H1 (cell line): ENCODE measurements around the gene KIF23. TPM values are rescaled to one million over a fixed set of nuclear protein-coding genes. Genes with fewer than 3 reads are reported as not detected.

Experiments used
- CTCF ChIA-PET: fragments of 300-600 bp; sonication (Branson Sonifier 250); formaldehyde crosslinking; loops from one replicate; lab custom pipeline; 2021; ENCODE audit not compliant: partially characterized antibody; lab: Charles Lee
- POLR2A ChIA-PET: fragments of 300-600 bp; sonication (Branson Sonifier 250); formaldehyde crosslinking; loops from one replicate; lab custom pipeline; 2021; ENCODE audit warnings: inconsistent platforms; ENCODE audit not compliant: partially characterized antibody; lab: Charles Lee
- DNase-seq, 2 experiments: peaks; one replicate each; pipeline versions ENCODE4 v3.0.0 to v3.0.0-alpha.2; 2010 to 2022; ENCODE audit warnings: low spot score in 2 of 2, low read depth in 1 of 2, mixed read lengths in 1 of 2
- FAIRE-seq: peaks from 2 replicates; lab custom pipeline; 2011; peaks lifted over from hg19 to GRCh38; lab: Jason Lieb, UNC
- H2AFZ ChIP-seq: 2 replicates; pipeline ENCODE4 v1.8.1; 2012; ENCODE audit warnings: low read length, inconsistent platforms
- H2AK5ac ChIP-seq: 2 replicates; pipeline ENCODE4 v1.6.1; 2013; ENCODE audit warnings: low read depth, low read length
- H2BK120ac ChIP-seq: replicated peaks from 2 replicates; pipeline ENCODE3; 2013; ENCODE audit warnings: low read depth, low read length, inconsistent platforms
- H2BK12ac ChIP-seq: 2 replicates; pipeline ENCODE4 v1.6.1; 2013; ENCODE audit warnings: low read depth, low read length
- H2BK15ac ChIP-seq: 2 replicates; pipeline ENCODE4 v1.6.1; 2013; ENCODE audit warnings: low read length
- H2BK20ac ChIP-seq: 2 replicates; pipeline ENCODE4 v1.6.1; 2013; ENCODE audit warnings: low read length
- H2BK5ac ChIP-seq: 2 replicates; pipeline ENCODE4 v1.6.1; 2013; ENCODE audit warnings: low read depth, low read length
- H3K14ac ChIP-seq: 2 replicates; pipeline ENCODE4 v1.6.1; 2013; ENCODE audit warnings: inconsistent platforms; ENCODE audit not compliant: insufficient read length
- H3K18ac ChIP-seq: 2 replicates; pipeline ENCODE4 v1.6.1; 2013; ENCODE audit warnings: low read length; ENCODE audit errors: extremely low read depth
- H3K23ac ChIP-seq: 2 replicates; pipeline ENCODE4 v1.6.1; 2013; ENCODE audit warnings: inconsistent platforms; ENCODE audit not compliant: insufficient read length
- H3K23me2 ChIP-seq: 2 replicates; pipeline ENCODE4 v1.6.1; 2013; ENCODE audit warnings: low read depth, low read length
- H3K27ac ChIP-seq: 2 replicates; pipeline ENCODE4 v1.6.1; 2011; ENCODE audit warnings: low read depth, low read length, inconsistent platforms
- H3K27me3 ChIP-seq, 4 experiments: replicated peaks in 1 of 4; 1 replicate in 1 of 4; 2 replicates in 3 of 4; pipeline versions ENCODE4 v1.6.1 to v1.8.1; 2011 to 2013; ENCODE audit warnings: low read length in 3 of 4, mild to moderate bottlenecking in 3 of 4, inconsistent platforms in 2 of 4, mixed read lengths in 2 of 4, moderate library complexity in 1 of 4; ENCODE audit not compliant: control insufficient read depth in 3 of 4, insufficient read depth in 3 of 4; ENCODE audit errors: extremely low read depth in 1 of 4
- H3K36me3 ChIP-seq, 4 experiments: 2 replicates each; pipeline versions ENCODE4 v1.6.1 to v1.8.1; 2011 to 2013; ENCODE audit warnings: mild to moderate bottlenecking in 4 of 4, low read length in 3 of 4, moderate library complexity in 2 of 4, control low read depth in 1 of 4, inconsistent platforms in 1 of 4; ENCODE audit not compliant: insufficient read depth in 4 of 4, control insufficient read depth in 2 of 4
- H3K4ac ChIP-seq: replicated peaks from 2 replicates; pipeline ENCODE3; 2013; ENCODE audit warnings: low read length, low read depth, mixed read lengths, inconsistent platforms; ENCODE audit not compliant: insufficient read length
- H3K4me1 ChIP-seq, 4 experiments: replicated peaks in 1 of 4; 1 replicate in 1 of 4; 2 replicates in 3 of 4; pipeline versions ENCODE4 v1.6.1 to v1.8.1; 2011 to 2013; ENCODE audit warnings: low read length in 3 of 4, inconsistent platforms in 2 of 4, mixed read lengths in 1 of 4; ENCODE audit not compliant: insufficient read depth in 4 of 4, control insufficient read depth in 3 of 4
- H3K4me2 ChIP-seq, 2 experiments: 2 replicates each; pipeline versions ENCODE4 v1.6.1 to v1.8.1; 2011 to 2013; ENCODE audit warnings: low read depth in 2 of 2, low read length in 2 of 2, control low read depth in 1 of 2, inconsistent platforms in 1 of 2, mild to moderate bottlenecking in 1 of 2; ENCODE audit not compliant: insufficient read depth in 1 of 2
- H3K4me3 ChIP-seq, 4 experiments: fragments of 200-600, 300-600 bp in 1 of 4; sonication (generic), shearing (Covaris generic), sonication (Bioruptor Twin) in 1 of 4; 2 replicates each; pipeline versions ENCODE4 v1.5.1 to v1.8.1; 2011 to 2016; ENCODE audit warnings: low read length in 4 of 4, low read depth in 3 of 4, control low read depth in 2 of 4, inconsistent platforms in 2 of 4, mild to moderate bottlenecking in 2 of 4, mixed read lengths in 1 of 4, moderate library complexity in 1 of 4; ENCODE audit not compliant: insufficient read depth in 2 of 4; ENCODE audit errors: extremely low read depth in 1 of 4
- H3K56ac ChIP-seq: replicated peaks from 2 replicates; pipeline ENCODE3; 2013; ENCODE audit warnings: low read depth, mild to moderate bottlenecking, mixed read lengths, low read length, inconsistent platforms; ENCODE audit not compliant: insufficient read length
- H3K79me1 ChIP-seq: 2 replicates; pipeline ENCODE4 v1.6.1; 2013; ENCODE audit warnings: low read depth, low read length, control low read depth
- H3K79me2 ChIP-seq, 2 experiments: 2 replicates each; pipeline versions ENCODE4 v1.6.1 to v1.8.1; 2012 to 2013; ENCODE audit warnings: low read length in 2 of 2, mild to moderate bottlenecking in 2 of 2, inconsistent platforms in 1 of 2; ENCODE audit not compliant: insufficient read depth in 2 of 2, control insufficient read depth in 1 of 2
- H3K9ac ChIP-seq, 4 experiments: replicated peaks in 1 of 4; 1 replicate in 1 of 4; 2 replicates in 3 of 4; pipeline versions ENCODE4 v1.6.1 to v1.8.1; 2011 to 2013; ENCODE audit warnings: low read depth in 3 of 4, low read length in 3 of 4, control low read depth in 2 of 4, mild to moderate bottlenecking in 2 of 4, moderate library complexity in 2 of 4, inconsistent platforms in 1 of 4; ENCODE audit errors: extremely low read depth in 1 of 4
- H3K9me3 ChIP-seq, 2 experiments: 2 replicates each; pipeline versions ENCODE4 v1.6.1 to v1.8.1; 2012 to 2013; ENCODE audit warnings: mild to moderate bottlenecking in 2 of 2, moderate library complexity in 2 of 2, control low read depth in 1 of 2, inconsistent platforms in 1 of 2, low read depth in 1 of 2, low read length in 1 of 2, mixed read lengths in 1 of 2; ENCODE audit not compliant: insufficient read depth in 2 of 2
- H4K20me1 ChIP-seq, 2 experiments: replicated peaks in 1 of 2; 2 replicates each; pipeline versions ENCODE3 to v1.8.1; 2011 to 2013; ENCODE audit warnings: inconsistent platforms in 2 of 2, low read length in 2 of 2, mild to moderate bottlenecking in 1 of 2; ENCODE audit not compliant: insufficient read depth in 2 of 2, control insufficient read depth in 1 of 2
- H4K5ac ChIP-seq: 2 replicates; pipeline ENCODE4 v1.6.1; 2013; ENCODE audit warnings: low read length, low read depth, mixed read lengths, inconsistent platforms; ENCODE audit not compliant: insufficient read length
- H4K8ac ChIP-seq: 2 replicates; pipeline ENCODE4 v1.8.0; 2013; ENCODE audit warnings: mild to moderate bottlenecking, moderate library complexity, low read length, inconsistent platforms; ENCODE audit not compliant: insufficient read depth; ENCODE audit errors: extremely low read depth
- H4K91ac ChIP-seq: replicated peaks from 2 replicates; pipeline ENCODE3; 2013; ENCODE audit warnings: low read length, mixed read lengths, inconsistent platforms; ENCODE audit not compliant: insufficient read length
- ATF3 ChIP-seq: IDR thresholded peaks from 2 replicates; pipeline ENCODE4 v1.6.1; 2011; ENCODE audit warnings: low read depth, mild to moderate bottlenecking, low read length; ENCODE audit not compliant: insufficient read depth
- BRCA1 ChIP-seq: IDR thresholded peaks from 2 replicates; pipeline ENCODE4 v1.6.1; 2012; ENCODE audit warnings: low read depth, low read length, improper control_type of control experiment
- CEBPB ChIP-seq: IDR thresholded peaks from 2 replicates; pipeline ENCODE4 v1.6.1; 2012; ENCODE audit warnings: low read depth, low read length
- CTBP2 ChIP-seq: IDR thresholded peaks from 2 replicates; pipeline ENCODE4 v1.7.0; 2011; ENCODE audit warnings: borderline replicate concordance, mild to moderate bottlenecking, moderate library complexity, mixed read lengths, low read length; ENCODE audit not compliant: insufficient read depth, insufficient read length
- EP300 ChIP-seq, 2 experiments: IDR thresholded peaks; 1 replicate in 1 of 2; 2 replicates in 1 of 2; pipeline ENCODE4 v1.6.1; 2011 to 2012; ENCODE audit warnings: low read depth in 2 of 2, low read length in 2 of 2, mild to moderate bottlenecking in 2 of 2, borderline replicate concordance in 1 of 2, inconsistent platforms in 1 of 2, moderate library complexity in 1 of 2
- JUN ChIP-seq: IDR thresholded peaks from 2 replicates; pipeline ENCODE4 v1.6.1; 2011; ENCODE audit warnings: low read depth, mild to moderate bottlenecking, improper control_type of control experiment, low read length
- KDM1A ChIP-seq: fragments of 200-600, 300-600 bp; sonication (generic); IDR thresholded peaks from 2 replicates; pipeline ENCODE4 v1.7.1; 2016; ENCODE audit warnings: mild to moderate bottlenecking, low read length, borderline replicate concordance
- POLR2A ChIP-seq, 2 experiments: IDR thresholded peaks; 1 replicate in 1 of 2; 2 replicates in 1 of 2; pipeline ENCODE4 v1.6.1; 2011; ENCODE audit warnings: low read depth in 2 of 2, low read length in 2 of 2, mild to moderate bottlenecking in 2 of 2; ENCODE audit errors: control extremely low read depth in 1 of 2
- SAP30 ChIP-seq: fragments of 300-600 bp; sonication (generic); IDR thresholded peaks from 2 replicates; pipeline ENCODE4 v1.7.1; 2012; ENCODE audit warnings: low read length, moderate library complexity, mild to moderate bottlenecking, inconsistent platforms; ENCODE audit not compliant: insufficient read depth, insufficient replicate concordance
- SP1 ChIP-seq: IDR thresholded peaks from 2 replicates; pipeline ENCODE4 v1.6.1; 2011; ENCODE audit warnings: low read depth, low read length
- SUZ12 ChIP-seq: fragments of 200-600 bp; sonication (generic); IDR thresholded peaks from 2 replicates; pipeline ENCODE4 v1.6.1; 2012; ENCODE audit warnings: mild to moderate bottlenecking, inconsistent platforms, low read length, moderate library complexity, mixed read lengths
- TAF1 ChIP-seq: IDR thresholded peaks from 2 replicates; pipeline ENCODE4 v1.6.1; 2011; ENCODE audit warnings: mild to moderate bottlenecking, low read depth, low read length
- TCF12 ChIP-seq: IDR thresholded peaks from 2 replicates; pipeline ENCODE4 v1.6.1; 2011; ENCODE audit warnings: low read depth, mild to moderate bottlenecking, low read length
- WGBS, 2 experiments: shearing (Covaris generic) in 1 of 2; methylation state at CpG; one replicate each; pipeline versions ENCODE4 v1.1.6 to v1.1.7; 2013 to 2015; ENCODE audit warnings: low lambda C conversion rate in 2 of 2, mixed read lengths in 2 of 2, inconsistent platforms in 1 of 2, low coverage in 1 of 2, missing lambda C conversion rate in 1 of 2; ENCODE audit not compliant: insufficient replicate concordance in 2 of 2, insufficient coverage in 1 of 2, insufficient read length in 1 of 2; ENCODE audit errors: extremely low coverage in 1 of 2, missing lambda C conversion rate in 1 of 2; 5-methylcytosine and 5-hydroxymethylcytosine counted together
- polyA plus RNA-seq, 7 experiments: library from polyadenylated mRNA; depleted of rRNA in 3 of 7; stranded (reverse) in 5 of 7; unstranded in 2 of 7; fragments of >200 nt in 5 of 7; fragments of 200-250 nt in 2 of 7; gene quantifications; 1 replicate in 5 of 7; 2 replicates in 1 of 7; 4 replicates in 1 of 7; pipeline versions ENCODE4 v1.2.1 to v1.2.3, GENCODE V29; 2011 to 2013; ENCODE audit warnings: missing spikeins in 2 of 7, mixed read lengths in 2 of 7
- total RNA-seq: library from RNA; stranded (reverse); fragmentation: NEBNext Ultra II Directional; extraction: Animal tissue kit (Norgen Biotek cat#: 25700); gene quantifications from 2 replicates; pipeline ENCODE4 v1.2.1, GENCODE V29; 2021
- TF ChIP-seq, protein P1 (sequence below): IDR thresholded peaks from 2 replicates; pipeline ENCODE4 v1.6.1; 2012; ENCODE audit warnings: inconsistent platforms

The KIF23 gene
- total and polyA plus RNA-seq, 2 of the 8 experiments (the other 6 are each of a cell fraction or from before 2014, with no cell fraction given): 26.2 to 77.4 TPM

- H3K9ac ChIP-seq: no peak overlapping the region
- TF ChIP-seq SP1: no peak
- TF ChIP-seq CEBPB: no peak
- no peak for TF ChIP-seq SUZ12
- TF ChIP-seq ATF3: no peak
- no peak for TF ChIP-seq SAP30
- no peak for TF ChIP-seq POLR2A (IDR thresholded peaks at IDR 0.05; ENCODE audit: control extremely low read depth in 1 of 2, low read depth in 2 of 2, low read length in 2 of 2)
- TF ChIP-seq TAF1: no peak
- TF ChIP-seq CTBP2: no peak
- no peak for TF ChIP-seq JUN
- TF ChIP-seq EP300 (IDR thresholded peaks at IDR 0.05; ENCODE audit: borderline replicate concordance in 1 of 2, low read depth in 2 of 2, low read length in 2 of 2): no peak
- TF ChIP-seq KDM1A: no peak
- no peak for TF ChIP-seq BRCA1
- no peak for TF ChIP-seq TCF12
- TF ChIP-seq, protein P1, sequence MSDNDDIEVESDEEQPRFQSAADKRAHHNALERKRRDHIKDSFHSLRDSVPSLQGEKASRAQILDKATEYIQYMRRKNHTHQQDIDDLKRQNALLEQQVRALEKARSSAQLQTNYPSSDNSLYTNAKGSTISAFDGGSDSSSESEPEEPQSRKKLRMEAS: no peak
These were observed 53.5 kb downstream of the KIF23 start for GRCh38 chr15:69467636-69468035.

More at GRCh38 chr15:69467636-69468035, 53.5 kb downstream of the KIF23 start:
- Histone ChIP-seq H3K4me2 (no peak overlapping the region), H3K23me2 (no peaks in the 10 kb centered on the region), H2BK12ac (no peak overlapping the region), H3K36me3 (no peaks in the 10 kb centered on the region), H4K5ac (no peak overlapping the region), H3K9me3 (no peaks in the 10 kb centered on the region), H2BK20ac (no peak overlapping the region), H3K56ac (no peak overlapping the region), H3K14ac (no peak overlapping the region), H3K79me1 (no peaks in the 10 kb centered on the region), H3K4ac (no peak overlapping the region), H3K27ac (no peak overlapping the region), H4K20me1 (no peaks in the 10 kb centered on the region), H2AFZ (no peak overlapping the region), H3K79me2 (no peaks in the 10 kb centered on the region), H3K23ac (no peak overlapping the region), H3K4me1 (peaks cover 0 to 4% (median 1%) of the 10 kb centered on the region in 4 experiments; a peak in 1 of 7 replicates), H4K91ac (no peak overlapping the region), H3K4me3 (no peak overlapping the region), H3K27me3 (no peaks in the 10 kb centered on the region), H2BK120ac (no peak overlapping the region), H2BK5ac (no peak overlapping the region), H3K18ac (no peak overlapping the region), H2AK5ac (no peak overlapping the region), H2BK15ac (no peak overlapping the region), H4K8ac (no peak overlapping the region)
- DNase-seq (peak in 1 of 2 experiments; percentile 31), FAIRE-seq (no peak)
- 90% methylated on average over 11 of the region's 11 CpGs; no CpG with 5 or more reads in 1 of the 2 experiments for WGBS, 2 experiments
- ChIA-PET POLR2A (interaction anchor here (13.9 kb wide), 1 partner anchor 14 kb away, joined by 207 read pairs; the partner anchor contains the start of gene RPLP1), CTCF (interaction anchor here (0.7 to 8.2 kb wide), 5 partner anchors 9 to 75 kb away, joined by 3 to 70 read pairs (median 4); no protein-coding TSS in a partner anchor)
